Ishikawa (cell line): Measurements from ENCODE around the gene TJAP1.

ENCODE experiments used
- MAX ChIP-seq: IDR thresholded peaks from 2 replicates; pipeline ENCODE4 v1.6.1; 2012
- TEAD4 ChIP-seq: IDR thresholded peaks from 2 replicates; pipeline ENCODE4 v1.6.1; 2012
- USF1 ChIP-seq: IDR thresholded peaks from 2 replicates; pipeline ENCODE4 v1.6.1; 2012

- TF ChIP-seq USF1: no peak
- TF ChIP-seq TEAD4: no peak
- no peak for TF ChIP-seq MAX
Measured at GRCh38 chr6:43454290-43454695, 23.1 kb upstream of the TJAP1 start.
